Stimulated activated CD4-positive, alpha-beta T cell treated with anti-CD3 and anti-CD28 coated beads, Interleukin-2, amount 100 ng/mL, for 4 hours (primary cell): ENCODE measurements around the gene GGA1.
"Not testable (repeated sequence)": the region's sequence is repeated elsewhere in the genome, so short reads cannot be mapped to it uniquely, and the experiment has no call there.

Source experiments
- DNase-seq: peaks from one replicate; pipeline ENCODE4 v3.0.0-alpha.2; 2020; ENCODE audit warnings: low read depth

Gene GGA1

DNA sequence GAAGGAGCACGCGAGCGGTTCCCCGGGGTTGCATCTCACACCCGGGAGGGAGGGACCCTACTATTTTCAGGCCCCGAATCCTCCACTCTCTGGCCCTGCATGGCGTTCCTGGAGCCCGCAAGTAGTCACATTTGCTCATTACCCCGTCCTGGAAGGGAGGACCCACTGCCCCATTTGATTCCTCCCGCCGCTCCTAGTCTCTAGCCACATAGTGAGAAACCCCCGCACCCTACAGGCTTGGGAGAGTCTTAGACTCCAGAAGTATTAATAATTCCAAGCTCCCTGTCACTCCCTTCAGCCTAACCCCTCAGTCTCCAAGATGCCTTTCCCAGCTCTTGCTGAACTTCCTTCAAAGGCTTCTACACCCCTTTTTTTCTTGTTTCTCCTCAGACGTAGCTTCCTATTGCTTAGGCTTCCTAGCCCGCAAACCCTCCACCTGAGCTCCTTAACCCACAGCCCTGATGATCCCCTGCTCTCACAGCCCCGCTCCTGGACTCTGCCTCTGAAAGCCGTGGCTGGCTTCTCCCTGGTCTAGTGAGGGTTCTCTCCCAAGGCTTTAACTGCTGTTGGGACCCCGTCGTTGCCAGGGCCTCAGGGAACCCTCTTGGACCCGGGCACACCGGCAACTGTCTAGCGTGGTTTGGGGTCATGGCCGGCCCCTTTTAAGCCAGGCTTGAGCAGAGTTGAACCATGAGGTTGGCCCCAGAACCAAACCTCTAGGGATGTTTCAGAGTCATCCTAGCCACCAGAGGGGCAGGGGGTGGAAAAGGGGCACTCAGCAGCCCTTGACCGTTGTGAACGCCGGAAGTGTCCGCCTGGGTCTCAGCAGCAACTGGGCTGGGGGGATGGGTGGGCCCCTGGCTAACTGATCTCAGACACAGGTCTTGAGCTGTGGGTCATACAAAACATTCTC lies 862 bp downstream of the GGA1 start:
- no peak for DNase-seq

DNA sequence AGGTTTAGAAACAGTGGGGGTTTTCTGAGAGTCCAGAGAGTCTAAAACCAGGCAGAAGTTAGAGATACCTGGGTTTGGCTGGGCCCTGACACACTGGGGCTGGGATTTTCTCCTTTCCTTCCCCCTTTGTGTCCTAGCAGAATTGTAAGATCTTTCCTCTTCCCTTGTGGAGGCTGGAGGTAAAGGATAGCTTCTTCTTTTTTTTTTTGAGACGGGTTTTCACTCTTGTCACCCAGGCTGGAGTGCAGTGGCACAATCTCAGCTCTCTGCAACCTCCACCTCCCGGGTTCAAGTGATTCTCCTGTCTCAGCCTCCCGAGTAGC lies 1.5 kb downstream of the GGA1 start:
- not testable (repeated sequence) for DNase-seq

DNA sequence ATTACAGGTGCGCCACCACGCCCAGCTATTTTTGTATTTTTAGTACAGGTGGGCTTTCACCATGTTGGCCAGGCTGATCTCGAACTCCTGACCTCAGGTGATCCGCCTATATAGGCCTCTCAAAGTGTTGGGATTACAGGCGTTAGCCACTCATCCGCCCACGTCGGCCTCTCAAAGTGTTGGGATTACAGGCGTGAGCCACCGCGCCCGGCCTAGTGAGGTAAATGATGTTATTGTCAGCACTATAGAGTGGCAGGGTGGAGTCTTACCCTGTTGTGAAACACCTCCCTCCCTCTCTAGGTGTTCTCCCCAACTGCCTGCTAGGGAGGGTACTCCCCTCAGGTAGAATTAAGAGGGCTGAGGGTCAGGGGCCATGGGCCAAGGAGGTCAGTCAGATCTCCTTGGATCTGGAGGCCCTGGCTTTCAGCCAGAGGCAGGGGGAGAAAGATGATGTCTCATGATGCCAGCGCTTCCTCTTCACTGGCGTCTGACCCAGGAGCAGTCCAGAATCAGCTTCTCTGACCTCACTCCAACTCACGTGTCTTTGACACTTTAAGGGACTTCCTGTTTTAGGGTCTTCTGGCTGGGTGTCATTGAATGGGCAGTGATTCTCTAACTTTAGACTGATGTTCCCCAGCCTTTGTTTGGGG lies 2.0 kb downstream of the GGA1 start:
- DNase-seq: no peak

- no peak for DNase-seq
Measured at GRCh38 chr22:37611207-37611606, 2.6 kb downstream of the GGA1 start.

- no peak for DNase-seq
Measured at GRCh38 chr22:37616201-37617083, 7.8 kb downstream of the GGA1 start.

- no peak for DNase-seq
Measured at GRCh38 chr22:37617431-37617830, 8.8 kb downstream of the GGA1 start.

- no peak for DNase-seq
Measured at GRCh38 chr22:37618072-37618656, 9.5 kb downstream of the GGA1 start.

DNA sequence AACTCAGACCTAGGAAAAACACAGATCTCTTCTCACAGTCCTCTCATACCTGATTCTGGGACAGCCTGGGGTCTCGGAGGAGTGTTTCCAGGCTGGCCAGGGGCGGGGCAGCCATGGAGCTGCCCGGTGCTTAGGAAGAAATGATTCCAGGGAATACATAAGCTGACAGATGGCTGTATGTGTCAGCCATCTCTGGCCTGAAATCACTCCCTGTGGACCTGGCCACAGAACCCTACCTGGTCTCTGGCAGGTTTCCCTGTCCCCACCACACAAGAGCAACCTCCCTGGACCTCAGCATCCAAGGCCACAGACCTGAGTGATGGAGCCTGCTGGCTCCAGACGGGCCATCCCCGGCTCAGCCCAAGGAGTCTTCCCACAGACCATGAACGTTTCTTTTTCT lies 10.0 kb downstream of the GGA1 start:
- DNase-seq: no peak

DNA sequence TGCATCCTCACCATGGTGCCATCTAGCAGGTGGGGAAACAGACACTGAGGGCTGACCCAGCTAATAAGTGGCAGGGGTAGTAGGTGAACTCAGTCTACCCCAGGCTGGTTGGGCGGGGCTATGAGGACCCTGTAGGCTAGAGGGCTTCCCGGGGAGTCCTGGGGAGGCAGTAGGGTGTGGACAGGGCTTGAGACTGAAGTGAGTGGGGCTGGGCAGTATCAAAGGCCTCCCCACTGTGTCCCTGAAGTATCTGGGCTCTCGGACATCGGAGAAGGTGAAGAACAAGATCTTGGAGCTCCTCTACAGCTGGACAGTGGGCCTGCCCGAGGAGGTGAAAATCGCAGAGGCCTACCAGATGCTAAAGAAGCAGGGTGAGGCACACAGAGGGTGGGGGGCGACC lies 11.4 kb downstream of the GGA1 start:
- no peak for DNase-seq

GRCh38 chr22:37621352-37621860 lies 12.8 kb downstream of the GGA1 start:
- no peak for DNase-seq

DNA sequence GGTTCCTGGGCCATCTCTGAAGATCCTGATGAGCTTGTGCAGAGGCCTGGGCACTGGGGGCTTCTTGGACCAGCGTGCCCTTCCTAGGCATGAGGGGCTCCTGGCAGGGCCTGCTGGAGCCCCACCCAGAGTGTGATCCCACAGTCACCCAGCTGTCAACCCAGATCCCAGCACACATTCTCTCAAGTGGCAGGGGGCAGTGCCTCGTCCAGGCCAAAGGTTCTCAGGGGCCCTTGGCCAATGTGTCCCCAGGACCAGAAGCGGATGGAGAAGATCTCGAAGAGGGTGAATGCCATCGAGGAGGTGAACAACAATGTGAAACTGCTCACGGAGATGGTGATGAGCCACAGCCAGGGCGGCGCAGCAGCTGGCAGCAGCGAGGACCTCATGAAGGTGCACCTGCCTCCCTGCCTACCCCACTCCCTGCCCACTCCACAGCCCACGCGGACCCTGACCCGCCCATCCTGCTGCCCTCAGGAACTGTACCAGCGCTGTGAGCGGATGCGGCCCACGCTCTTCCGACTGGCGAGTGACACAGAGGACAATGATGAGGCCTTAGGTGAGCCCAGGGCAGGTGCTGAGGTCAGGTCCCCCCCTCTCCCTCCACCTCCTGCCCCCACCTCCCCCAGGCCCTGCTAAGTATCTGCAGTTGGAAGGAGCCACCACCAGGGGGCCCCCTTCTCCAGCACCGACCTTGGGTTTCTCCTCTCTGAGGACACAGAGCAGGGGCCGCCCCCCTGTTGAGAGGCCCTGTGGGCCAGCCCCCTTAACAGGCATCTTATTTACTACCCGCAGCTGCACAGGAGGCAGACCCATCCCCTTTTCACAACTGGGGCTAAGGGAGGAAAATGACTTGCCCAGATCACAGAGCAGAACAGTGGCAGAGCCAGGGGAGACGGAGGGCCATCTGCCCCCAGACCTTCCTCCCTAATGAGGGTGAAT lies 14.7 kb downstream of the GGA1 start:
- peak; percentile 59 for DNase-seq

- DNase-seq: no peak
Measured at GRCh38 chr22:37624017-37624365, 15.4 kb downstream of the GGA1 start.

DNA sequence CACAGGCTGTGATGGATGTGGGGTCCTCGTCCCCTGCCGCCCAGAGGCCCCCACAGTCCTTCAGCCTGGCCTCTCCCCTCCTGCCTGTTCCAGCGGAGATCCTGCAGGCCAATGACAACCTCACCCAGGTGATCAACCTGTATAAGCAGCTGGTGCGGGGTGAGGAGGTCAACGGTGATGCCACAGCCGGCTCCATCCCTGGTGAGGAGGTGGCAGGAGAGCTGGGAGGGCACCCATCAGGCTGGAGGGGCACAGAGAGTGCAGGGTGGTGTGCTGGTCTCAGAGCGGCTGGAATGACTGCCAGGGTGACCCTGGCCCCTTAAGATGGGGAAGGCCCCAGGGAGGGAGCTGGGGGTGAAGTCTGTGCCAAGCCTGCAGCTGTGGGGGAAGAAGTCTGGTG lies 16.2 kb downstream of the GGA1 start:
- DNase-seq: no peak

DNA sequence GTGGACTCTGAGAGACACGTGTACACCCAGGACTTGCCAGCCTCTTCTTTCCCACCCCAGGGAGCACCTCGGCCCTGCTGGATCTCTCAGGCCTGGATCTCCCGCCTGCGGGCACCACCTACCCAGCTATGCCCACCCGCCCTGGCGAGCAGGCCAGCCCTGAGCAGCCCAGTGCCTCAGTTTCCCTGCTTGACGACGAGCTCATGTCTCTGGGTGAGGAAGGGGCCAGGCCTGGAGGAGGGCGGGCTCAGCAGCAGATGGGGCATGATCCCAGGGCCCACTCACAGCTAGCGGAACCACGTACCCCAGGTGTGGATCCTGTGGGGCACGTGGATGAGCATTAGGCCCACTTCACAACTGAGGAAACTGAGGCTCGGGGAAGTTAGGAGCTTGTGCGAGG lies 17.1 kb downstream of the GGA1 start:
- DNase-seq: no peak

DNA sequence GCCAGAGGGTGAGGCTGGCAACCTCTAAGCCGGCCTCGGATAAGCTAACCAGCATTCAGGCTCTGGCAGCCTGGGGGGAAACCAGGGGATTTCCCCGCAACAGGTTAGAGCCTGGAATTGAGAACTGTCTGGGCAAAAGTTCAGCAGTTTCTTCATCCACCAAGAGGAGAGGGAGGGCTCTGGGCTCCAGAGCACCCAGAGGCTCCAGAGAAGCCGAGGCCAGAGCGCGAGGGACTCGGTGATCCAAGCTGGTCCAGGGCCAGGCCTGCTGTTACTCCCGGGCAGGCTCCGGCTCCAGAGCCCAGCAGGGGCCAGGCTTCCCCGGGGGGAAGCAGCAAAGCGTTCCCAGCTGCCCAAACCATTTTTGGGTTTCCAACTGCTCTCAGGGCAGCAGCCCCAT lies 17.5 kb downstream of the GGA1 start:
- no peak for DNase-seq

DNA sequence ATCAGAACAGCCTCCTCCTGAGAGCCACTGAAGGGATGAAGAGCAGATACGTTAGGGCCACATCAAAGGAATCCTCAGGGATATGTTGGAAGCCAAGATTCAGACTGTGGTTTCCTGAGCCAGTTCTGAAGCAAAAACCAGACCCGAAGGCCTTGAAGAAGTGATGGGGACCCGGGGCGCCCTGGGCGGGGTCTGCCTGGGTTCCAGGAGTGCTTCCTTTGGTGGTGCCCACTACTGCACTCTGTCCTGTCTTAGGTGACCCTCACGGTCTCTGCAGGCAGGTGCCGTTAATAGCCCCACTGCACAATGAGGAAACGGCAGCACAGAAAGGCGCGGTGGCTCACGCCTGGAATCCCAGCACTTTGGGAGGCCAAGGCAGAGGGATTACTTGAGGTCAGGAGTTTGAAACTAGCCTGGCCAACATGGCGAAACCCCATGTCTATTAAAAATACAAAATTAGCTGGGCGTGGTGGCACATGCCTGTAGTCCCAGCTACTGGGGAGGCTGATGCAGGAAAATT lies 18.0 kb downstream of the GGA1 start:
- DNase-seq: no peak

GRCh38 chr22:37627121-37627520 lies 18.5 kb downstream of the GGA1 start:
- no peak for DNase-seq

DNA sequence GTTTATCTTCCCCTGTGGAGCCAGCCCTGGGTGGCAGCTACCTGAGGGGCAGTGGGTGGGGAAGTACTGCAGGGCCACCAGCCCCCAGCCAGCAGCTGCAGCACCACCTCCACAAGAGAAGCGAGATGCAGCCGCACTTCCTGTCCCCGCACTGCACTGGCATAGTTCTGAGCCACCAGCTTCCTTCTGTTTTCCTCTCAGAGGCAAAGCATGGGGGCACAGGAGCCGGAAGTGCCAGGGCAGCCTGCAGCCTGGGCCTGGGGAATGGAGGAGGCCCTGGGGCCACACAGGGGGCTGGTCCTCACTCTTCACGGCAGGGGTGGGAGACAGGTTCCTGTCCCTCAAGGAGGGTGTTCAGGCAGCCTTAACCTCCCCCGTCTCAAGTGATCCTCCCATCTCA lies 18.9 kb downstream of the GGA1 start:
- peak; percentile 28 for DNase-seq

- no peak for DNase-seq
Measured at GRCh38 chr22:37628830-37629229, 20.2 kb downstream of the GGA1 start.

- no peak for DNase-seq
Measured at GRCh38 chr22:37629928-37630327, 21.3 kb downstream of the GGA1 start.
